ENCODE measurements around the gene LRRC10B. TPM values are rescaled to one million over a fixed set of nuclear protein-coding genes. Genes with fewer than 3 reads are reported as not detected.
A peak's percentile ranks its signal among the peaks of the same experiment; 100 is the strongest.
"Not testable (repeated sequence)": the region's sequence is repeated elsewhere in the genome, so short reads cannot be mapped to it uniquely, and the experiment has no call there.

Gene LRRC10B
- not detected in 2 replicates for total RNA-seq (2014; rRNA removed; shearing (Covaris generic))
- not detected in 2 replicates for polyA plus RNA-seq (2015; cell fraction: cytosol; rRNA removed)
- not detected in 2 replicates for polyA plus RNA-seq (2015; cell fraction: nucleus; rRNA removed)

GRCh38 chr11:61507962-61508861, at the start of gene LRRC10B:
LRRC10B (plus strand) TSS chr11:61508749; CDS start chr11:61508999, 250 bp downstream.
- in situ Hi-C loops (cut with HindIII; ENCODE audit: low pct_unique_long_range_greater_than_20kb, low sequenced_read_pairs) = no loop called here
- no peak for DNase-seq (ENCODE audit: low read depth, low spot score)

- in situ Hi-C loops (cut with HindIII; ENCODE audit: low pct_unique_long_range_greater_than_20kb, low sequenced_read_pairs) = no loop called here
- no peak for DNase-seq (ENCODE audit: low read depth, low spot score)
These were observed 48.1 kb upstream of the LRRC10B start for GRCh38 chr11:61460474-61460881.

- DNase-seq (ENCODE audit: low read depth, low spot score) = peak; percentile 28
- in situ Hi-C loops (cut with HindIII; ENCODE audit: low pct_unique_long_range_greater_than_20kb, low sequenced_read_pairs) = no loop called here
These were observed 47.6 kb upstream of the LRRC10B start for GRCh38 chr11:61460986-61461385.

GRCh38 chr11:61467602-61468001, 40.9 kb upstream of the LRRC10B start:
- in situ Hi-C loops (cut with HindIII; ENCODE audit: low pct_unique_long_range_greater_than_20kb, low sequenced_read_pairs) = not testable (repeated sequence)

GRCh38 chr11:61468002-61468401, 40.5 kb upstream of the LRRC10B start:
- DNase-seq (ENCODE audit: low read depth, low spot score) = no peak
- in situ Hi-C loops (cut with HindIII; ENCODE audit: low pct_unique_long_range_greater_than_20kb, low sequenced_read_pairs) = no loop called here

More at GRCh38 chr11:61467602-61468001, 40.9 kb upstream of the LRRC10B start:
- DNase-seq (ENCODE audit: low read depth, low spot score) = not testable (repeated sequence)

GRCh38 chr11:61472282-61472681, 36.3 kb upstream of the LRRC10B start:
- DNase-seq (ENCODE audit: low read depth, low spot score) = no peak
- in situ Hi-C loops (cut with HindIII; ENCODE audit: low pct_unique_long_range_greater_than_20kb, low sequenced_read_pairs) = no loop called here

- DNase-seq (ENCODE audit: low read depth, low spot score) = no peak
- in situ Hi-C loops (cut with HindIII; ENCODE audit: low pct_unique_long_range_greater_than_20kb, low sequenced_read_pairs) = no loop called here
These were observed 35.7 kb upstream of the LRRC10B start for GRCh38 chr11:61472868-61473267.

GRCh38 chr11:61473370-61474012, 35.1 kb upstream of the LRRC10B start:
- in situ Hi-C loops (cut with HindIII; ENCODE audit: low pct_unique_long_range_greater_than_20kb, low sequenced_read_pairs) = no loop called here
- DNase-seq (ENCODE audit: low read depth, low spot score) = no peak

- no peak for DNase-seq (ENCODE audit: low read depth, low spot score)
- in situ Hi-C loops (cut with HindIII; ENCODE audit: low pct_unique_long_range_greater_than_20kb, low sequenced_read_pairs) = no loop called here
These were observed 34.4 kb upstream of the LRRC10B start for GRCh38 chr11:61474013-61474643.

- in situ Hi-C loops (cut with HindIII; ENCODE audit: low pct_unique_long_range_greater_than_20kb, low sequenced_read_pairs) = no loop called here
- no peak for DNase-seq (ENCODE audit: low read depth, low spot score)
These were observed 33.1 kb upstream of the LRRC10B start for GRCh38 chr11:61475433-61475832.

- in situ Hi-C loops (cut with HindIII; ENCODE audit: low pct_unique_long_range_greater_than_20kb, low sequenced_read_pairs) = no loop called here
- DNase-seq (ENCODE audit: low read depth, low spot score) = no peak
These were observed 32.2 kb upstream of the LRRC10B start for GRCh38 chr11:61476371-61476770.

GRCh38 chr11:61477126-61477525, 31.4 kb upstream of the LRRC10B start:
- DNase-seq (ENCODE audit: low read depth, low spot score) = no peak
- in situ Hi-C loops (cut with HindIII; ENCODE audit: low pct_unique_long_range_greater_than_20kb, low sequenced_read_pairs) = no loop called here

- in situ Hi-C loops (cut with HindIII; ENCODE audit: low pct_unique_long_range_greater_than_20kb, low sequenced_read_pairs) = no loop called here
- peak; percentile 22 for DNase-seq (ENCODE audit: low read depth, low spot score)
These were observed 30.8 kb upstream of the LRRC10B start for GRCh38 chr11:61477727-61478148.

- DNase-seq (ENCODE audit: low read depth, low spot score); in situ Hi-C loops (cut with HindIII; ENCODE audit: low pct_unique_long_range_greater_than_20kb, low sequenced_read_pairs): not testable (repeated sequence)
These were observed 29.0 kb upstream of the LRRC10B start for GRCh38 chr11:61479360-61480058.

GRCh38 chr11:61480261-61480993, 28.1 kb upstream of the LRRC10B start:
- in situ Hi-C loops (cut with HindIII; ENCODE audit: low pct_unique_long_range_greater_than_20kb, low sequenced_read_pairs) = no loop called here
- DNase-seq (ENCODE audit: low read depth, low spot score) = no peak

- in situ Hi-C loops (cut with HindIII; ENCODE audit: low pct_unique_long_range_greater_than_20kb, low sequenced_read_pairs) = no loop called here
- peak; percentile 13 for DNase-seq (ENCODE audit: low read depth, low spot score)
These were observed 27.6 kb upstream of the LRRC10B start for GRCh38 chr11:61480994-61481335.

GRCh38 chr11:61481806-61482205, 26.7 kb upstream of the LRRC10B start:
- in situ Hi-C loops (cut with HindIII; ENCODE audit: low pct_unique_long_range_greater_than_20kb, low sequenced_read_pairs) = no loop called here
- DNase-seq (ENCODE audit: low read depth, low spot score) = no peak

All from SK-MEL-5 (cell line).